H9 (cell line): ENCODE results near the gene TMEM86A. TPM values are rescaled to one million over a fixed set of nuclear protein-coding genes. Genes with fewer than 3 reads are reported as not detected.

ENCODE experiments used
- DNase-seq: peaks from one replicate; pipeline ENCODE4 v3.0.0-alpha.2; 2017
- H2AFZ ChIP-seq: one replicate; pipeline ENCODE4 v1.6.1; 2013; ENCODE audit warnings: mild to moderate bottlenecking, low read length, control low read depth, moderate library complexity
- H2AK5ac ChIP-seq: 2 replicates; pipeline ENCODE4 v1.6.1; 2013; ENCODE audit warnings: low read length, control low read depth, mixed read lengths; ENCODE audit not compliant: insufficient read length
- H2BK120ac ChIP-seq: one replicate; pipeline ENCODE4 v1.6.1; 2013; ENCODE audit warnings: low read depth, mild to moderate bottlenecking, low read length, control low read depth, inconsistent platforms; ENCODE audit not compliant: poor library complexity, severe bottlenecking
- H2BK12ac ChIP-seq: 2 replicates; pipeline ENCODE4 v1.6.1; 2013; ENCODE audit warnings: low read length, control low read depth, mixed read lengths, low read depth; ENCODE audit not compliant: insufficient read length
- H2BK15ac ChIP-seq: 2 replicates; pipeline ENCODE4 v1.6.1; 2013; ENCODE audit warnings: low read depth, low read length, control low read depth
- H2BK20ac ChIP-seq: one replicate; pipeline ENCODE4 v1.6.1; 2013; ENCODE audit warnings: low read depth, mild to moderate bottlenecking, low read length, control low read depth, inconsistent platforms; ENCODE audit not compliant: poor library complexity, severe bottlenecking
- H2BK5ac ChIP-seq: 2 replicates; pipeline ENCODE4 v1.6.1; 2013; ENCODE audit warnings: low read length, control low read depth, mixed read lengths; ENCODE audit not compliant: insufficient read length
- H3K14ac ChIP-seq: 2 replicates; pipeline ENCODE4 v1.6.1; 2013; ENCODE audit warnings: low read length, control low read depth; ENCODE audit not compliant: insufficient read depth
- H3K18ac ChIP-seq: 2 replicates; pipeline ENCODE4 v1.6.1; 2013; ENCODE audit warnings: low read depth, mild to moderate bottlenecking, mixed read lengths, low read length, control low read depth; ENCODE audit not compliant: insufficient read length
- H3K23ac ChIP-seq: 2 replicates; pipeline ENCODE4 v1.6.1; 2013; ENCODE audit warnings: low read length, control low read depth, mixed read lengths, low read depth; ENCODE audit not compliant: insufficient read length
- H3K23me2 ChIP-seq: 2 replicates; pipeline ENCODE4 v1.6.1; 2013; ENCODE audit warnings: low read depth, mild to moderate bottlenecking, mixed read lengths, low read length, control low read depth; ENCODE audit not compliant: insufficient read length, poor library complexity, severe bottlenecking
- H3K27ac ChIP-seq: 2 replicates; pipeline ENCODE4 v1.5.1; 2013; ENCODE audit warnings: low read length, control low read depth, mixed read lengths, low read depth; ENCODE audit not compliant: insufficient read length
- H3K27me3 ChIP-seq: 2 replicates; pipeline ENCODE4 v1.6.1; 2013; ENCODE audit warnings: low read length, control low read depth, inconsistent platforms; ENCODE audit not compliant: insufficient read depth
- H3K4ac ChIP-seq: 2 replicates; pipeline ENCODE4 v1.6.1; 2013; ENCODE audit warnings: low read depth, mild to moderate bottlenecking, control low read depth, inconsistent platforms, low read length, moderate library complexity
- H3K4me1 ChIP-seq: 2 replicates; pipeline ENCODE4 v1.6.1; 2013; ENCODE audit warnings: low read length, control low read depth, inconsistent platforms; ENCODE audit not compliant: insufficient read depth
- H3K4me2 ChIP-seq: 2 replicates; pipeline ENCODE4 v1.6.1; 2013; ENCODE audit warnings: low read length, control low read depth, mixed read lengths; ENCODE audit not compliant: insufficient read length, insufficient read depth
- H3K56ac ChIP-seq: 2 replicates; pipeline ENCODE4 v1.6.1; 2013; ENCODE audit warnings: low read depth, mild to moderate bottlenecking, mixed read lengths, low read length, control low read depth; ENCODE audit not compliant: insufficient read length
- H3K79me1 ChIP-seq: 2 replicates; pipeline ENCODE4 v1.6.1; 2013; ENCODE audit warnings: low read depth, mild to moderate bottlenecking, moderate library complexity, low read length, control low read depth, inconsistent platforms; ENCODE audit not compliant: insufficient read depth, poor library complexity, severe bottlenecking
- H3K79me2 ChIP-seq: 2 replicates; pipeline ENCODE4 v1.6.1; 2013; ENCODE audit warnings: low read length, control low read depth, inconsistent platforms; ENCODE audit not compliant: insufficient read depth
- H3K9ac ChIP-seq: 2 replicates; pipeline ENCODE4 v1.6.1; 2013; ENCODE audit warnings: low read length, control low read depth, mixed read lengths; ENCODE audit not compliant: insufficient read length; ENCODE audit errors: extremely low read depth
- H3K9me3 ChIP-seq: one replicate; pipeline ENCODE4 v1.6.1; 2013; ENCODE audit warnings: low read depth, low read length, inconsistent platforms; ENCODE audit not compliant: control insufficient read depth
- H3T11ph ChIP-seq: one replicate; pipeline ENCODE4 v1.6.1; 2013; ENCODE audit warnings: mild to moderate bottlenecking, low read length, control low read depth, inconsistent platforms
- H4K20me1 ChIP-seq: one replicate; pipeline ENCODE4 v1.6.1; 2013; ENCODE audit not compliant: control insufficient read depth, insufficient read length, insufficient read depth
- H4K5ac ChIP-seq: 2 replicates; pipeline ENCODE4 v1.6.1; 2013; ENCODE audit warnings: low read depth, mild to moderate bottlenecking, mixed read lengths, low read length, control low read depth; ENCODE audit not compliant: insufficient read length
- H4K8ac ChIP-seq: replicated peaks from 2 replicates; pipeline ENCODE4 v1.6.1; 2013; ENCODE audit warnings: low read length, control low read depth, mixed read lengths, low read depth; ENCODE audit not compliant: insufficient read length
- H4K91ac ChIP-seq: 2 replicates; pipeline ENCODE4 v1.6.1; 2013; ENCODE audit warnings: low read depth, mild to moderate bottlenecking, moderate library complexity, mixed read lengths, low read length, control low read depth; ENCODE audit not compliant: insufficient read length
- H3K27ac Mint-ChIP-seq, 3 experiments: 2 replicates in 2 of 3; 3 replicates in 1 of 3; pipeline ENCODE4 v1.8.0; 2020 to 2021; ENCODE audit warnings: mixed read lengths in 3 of 3, mild to moderate bottlenecking in 1 of 3, moderate library complexity in 1 of 3
- H3K27me3 Mint-ChIP-seq: 2 replicates; pipeline ENCODE4 v1.8.0; 2021; ENCODE audit warnings: low read depth, mild to moderate bottlenecking, moderate library complexity, mixed read lengths
- H3K36me3 Mint-ChIP-seq, 3 experiments: 2 replicates in 2 of 3; 3 replicates in 1 of 3; pipeline ENCODE4 v1.8.0; 2020 to 2021; ENCODE audit warnings: low read depth in 3 of 3, mixed read lengths in 3 of 3; ENCODE audit not compliant: insufficient read depth in 1 of 3
- H3K4me1 Mint-ChIP-seq, 2 experiments: 2 replicates each; pipeline ENCODE4 v1.8.0; 2020; ENCODE audit warnings: mixed read lengths in 2 of 2
- H3K4me3 Mint-ChIP-seq, 2 experiments: 2 replicates in 1 of 2; 3 replicates in 1 of 2; pipeline ENCODE4 v1.8.0; 2020 to 2021; ENCODE audit warnings: mild to moderate bottlenecking in 2 of 2, mixed read lengths in 2 of 2, moderate library complexity in 1 of 2
- H3K9me3 Mint-ChIP-seq, 2 experiments: 2 replicates in 1 of 2; 3 replicates in 1 of 2; pipeline ENCODE4 v1.8.0; 2020; ENCODE audit warnings: mild to moderate bottlenecking in 2 of 2, mixed read lengths in 2 of 2, moderate library complexity in 1 of 2
- WGBS: extraction: QIAGEN DNeasy Blood & Tissue Kit; methylation state at CpG from one replicate; pipeline ENCODE4 v1.1.7; 2013; ENCODE audit warnings: missing lambda C conversion rate, low lambda C conversion rate, mixed read lengths; ENCODE audit not compliant: insufficient read length; ENCODE audit errors: extremely low coverage; 5-methylcytosine and 5-hydroxymethylcytosine counted together
- total RNA-seq: library from RNA; stranded (reverse); gene quantifications from 2 replicates; pipeline ENCODE4 v1.2.1, GENCODE V29; 2021
- TF ChIP-seq, protein P1 (sequence below): fragments of 200-600 bp; sonication (generic); conservative IDR thresholded peaks from 3 replicates; pipeline ENCODE4 v1.8.0; 2021; ENCODE audit warnings: antibody characterized with exemption, mild to moderate bottlenecking

TMEM86A gene
- total RNA-seq, 1 experiment from 2014 or later = 2.3 TPM

- no peak overlapping the region for H4K91ac ChIP-seq
- H2AK5ac ChIP-seq = no peak overlapping the region
- no peaks in the 10 kb centered on the region for H3K79me2 ChIP-seq
- no peak overlapping the region for H4K5ac ChIP-seq
- peaks cover 14 to 18% of the 10 kb centered on the region in 2 experiments for H3K4me1 Mint-ChIP-seq
- no peak overlapping the region for H3K9ac ChIP-seq
- no peak overlapping the region for H3K27ac ChIP-seq
- no peaks in the 10 kb centered on the region for H4K20me1 ChIP-seq
- H3K27ac Mint-ChIP-seq = no peak overlapping the region
- no peaks in the 10 kb centered on the region for H3K36me3 Mint-ChIP-seq
- no peak overlapping the region for H3K4me3 Mint-ChIP-seq
- peaks cover 44% of the 10 kb centered on the region for H3K27me3 Mint-ChIP-seq
- H3K23ac ChIP-seq = no peak overlapping the region
- no peak overlapping the region for H2BK5ac ChIP-seq
- H2BK20ac ChIP-seq = no peak overlapping the region
- no peaks in the 10 kb centered on the region; the same call in 1 of the 2 replicates for H3K27me3 ChIP-seq
- no peaks in the 10 kb centered on the region for H3K9me3 ChIP-seq
- H2BK15ac ChIP-seq = no peak overlapping the region
- no peak overlapping the region for H4K8ac ChIP-seq
- no peak overlapping the region for H3K4ac ChIP-seq
- TF ChIP-seq, protein P1, sequence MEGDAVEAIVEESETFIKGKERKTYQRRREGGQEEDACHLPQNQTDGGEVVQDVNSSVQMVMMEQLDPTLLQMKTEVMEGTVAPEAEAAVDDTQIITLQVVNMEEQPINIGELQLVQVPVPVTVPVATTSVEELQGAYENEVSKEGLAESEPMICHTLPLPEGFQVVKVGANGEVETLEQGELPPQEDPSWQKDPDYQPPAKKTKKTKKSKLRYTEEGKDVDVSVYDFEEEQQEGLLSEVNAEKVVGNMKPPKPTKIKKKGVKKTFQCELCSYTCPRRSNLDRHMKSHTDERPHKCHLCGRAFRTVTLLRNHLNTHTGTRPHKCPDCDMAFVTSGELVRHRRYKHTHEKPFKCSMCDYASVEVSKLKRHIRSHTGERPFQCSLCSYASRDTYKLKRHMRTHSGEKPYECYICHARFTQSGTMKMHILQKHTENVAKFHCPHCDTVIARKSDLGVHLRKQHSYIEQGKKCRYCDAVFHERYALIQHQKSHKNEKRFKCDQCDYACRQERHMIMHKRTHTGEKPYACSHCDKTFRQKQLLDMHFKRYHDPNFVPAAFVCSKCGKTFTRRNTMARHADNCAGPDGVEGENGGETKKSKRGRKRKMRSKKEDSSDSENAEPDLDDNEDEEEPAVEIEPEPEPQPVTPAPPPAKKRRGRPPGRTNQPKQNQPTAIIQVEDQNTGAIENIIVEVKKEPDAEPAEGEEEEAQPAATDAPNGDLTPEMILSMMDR = no peak
- H3K18ac ChIP-seq = no peak overlapping the region
- H3T11ph ChIP-seq = no peak overlapping the region
- H2BK120ac ChIP-seq = no peak overlapping the region
- H2BK12ac ChIP-seq = no peak overlapping the region
- no peaks in the 10 kb centered on the region for H3K9me3 Mint-ChIP-seq
- H3K79me1 ChIP-seq = no peaks in the 10 kb centered on the region
- H2AFZ ChIP-seq = no peak overlapping the region
- no peaks in the 10 kb centered on the region for H3K4me1 ChIP-seq
- DNase-seq = no peak
- H3K4me2 ChIP-seq = no peak overlapping the region
- no CpG with 5 or more reads among the region's 5 CpGs for WGBS
- H3K14ac ChIP-seq = no peak overlapping the region
- no peak overlapping the region for H3K56ac ChIP-seq
- no peaks in the 10 kb centered on the region for H3K23me2 ChIP-seq
Measured at GRCh38 chr11:18704045-18704645, 5.6 kb downstream of the TMEM86A start.
